NCI-H187 (cell line): ENCODE results near the gene SRRM5.
A peak's percentile ranks its signal among the peaks of the same experiment; 100 is the strongest.
"Not testable (repeated sequence)": the region's sequence is repeated elsewhere in the genome, so short reads cannot be mapped to it uniquely, and the experiment has no call there.

ENCODE experiments used
- DNase-seq, 2 experiments: peaks; one replicate each; lab custom pipeline; 2025; lab: John Stamatoyannopoulos, UW

The SRRM5 gene

DNA sequence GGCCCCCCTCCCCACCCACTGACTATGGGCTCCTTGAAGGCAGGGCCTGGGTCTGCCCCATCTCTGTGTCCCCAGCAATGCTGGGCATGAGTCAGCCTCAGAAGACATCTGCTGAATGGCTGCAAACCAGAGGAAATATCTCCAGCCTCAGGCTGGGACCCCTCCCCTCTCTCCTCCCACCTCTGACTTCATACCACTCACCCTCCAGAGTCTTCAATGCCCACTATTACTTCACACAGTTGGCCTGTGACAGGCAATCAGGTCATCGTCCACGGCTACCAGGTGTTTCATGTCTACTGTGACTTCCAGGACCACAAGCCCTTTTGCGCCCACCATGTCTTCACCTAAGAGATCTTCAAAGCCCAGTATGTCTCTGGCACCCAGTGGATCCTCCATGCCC is at the start of gene SRRM5:
TSS of gene SRRM5 (plus strand) at position 301 of the 400 bp plus-strand sequence. CDS start at position 335, 34 bp downstream.
- DNase-seq = no peak

GRCh38 chr19:43562226-43562697 is 49.6 kb upstream of the SRRM5 start:
- no peak for DNase-seq

DNA sequence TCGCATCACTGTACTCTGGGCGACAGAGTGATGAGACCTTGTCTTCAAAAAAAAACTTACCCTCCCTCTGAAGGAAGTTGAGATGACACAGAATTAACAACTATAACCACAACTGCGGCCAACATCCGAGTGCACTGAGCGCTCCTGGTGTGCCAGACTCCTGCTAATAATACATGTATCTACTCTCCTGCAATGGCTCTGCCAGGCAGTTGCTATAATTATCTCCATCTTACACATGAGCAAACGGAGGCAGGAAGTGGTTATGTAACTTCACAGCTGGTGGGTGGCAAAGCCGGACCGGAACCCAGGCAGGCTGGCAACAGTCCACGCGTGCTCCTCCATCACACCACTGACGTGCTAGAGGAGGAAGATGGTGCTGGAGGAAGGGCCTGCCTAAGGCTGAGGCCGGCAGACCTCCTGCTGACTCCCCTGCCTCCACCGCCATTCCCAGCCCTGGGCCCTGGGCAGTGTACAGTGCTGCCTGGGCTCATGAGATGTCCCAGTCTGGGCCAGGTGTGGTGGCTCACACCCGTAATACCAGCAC is 49.1 kb upstream of the SRRM5 start:
- no peak for DNase-seq

GRCh38 chr19:43563816-43564457 is 48.0 kb upstream of the SRRM5 start:
- no peak for DNase-seq

DNA sequence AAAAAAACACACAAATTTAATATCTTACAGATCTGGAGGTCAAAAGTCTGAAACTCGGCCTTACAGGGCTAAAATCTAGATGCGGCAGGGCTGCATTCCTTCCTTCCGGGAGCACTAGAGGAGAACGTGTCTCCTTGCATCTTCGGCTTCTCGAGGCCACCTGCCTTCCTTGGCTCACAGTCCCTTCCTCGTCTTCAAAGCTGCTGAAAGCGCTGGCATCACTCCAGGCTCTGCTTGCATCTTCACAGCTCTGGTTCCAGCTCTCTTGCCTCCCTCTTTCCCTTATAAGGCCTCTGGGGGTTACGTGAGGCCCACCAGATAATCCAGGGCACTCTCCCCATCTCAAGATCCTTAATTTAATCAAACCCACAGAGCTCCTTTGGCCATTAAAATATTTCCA is 47.1 kb upstream of the SRRM5 start:
- DNase-seq = no peak

DNA sequence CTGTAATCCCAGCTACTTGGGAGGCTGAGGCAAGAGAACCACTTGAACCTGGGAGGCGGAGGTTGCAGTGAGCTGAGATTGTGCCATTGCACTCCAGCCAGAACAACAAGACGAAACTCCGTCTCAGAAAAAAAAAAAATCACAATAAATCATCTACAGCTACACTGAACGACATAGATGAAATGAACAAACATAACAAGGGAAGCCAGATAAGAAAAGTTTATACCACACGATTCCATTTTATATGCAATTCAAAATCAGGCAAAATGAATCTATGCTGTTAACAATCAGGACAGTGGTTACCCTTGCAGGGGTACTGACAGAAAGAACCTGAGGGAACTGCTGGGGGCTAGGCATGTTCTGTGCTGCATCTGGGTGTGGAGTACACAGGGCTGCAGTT is 42.2 kb upstream of the SRRM5 start:
- DNase-seq = no peak

GRCh38 chr19:43570174-43570791 is 41.6 kb upstream of the SRRM5 start:
- DNase-seq = no peak

- no peak for DNase-seq
These were observed 39.7 kb upstream of the SRRM5 start for GRCh38 chr19:43572171-43572588.

- DNase-seq = peak in 1 of 2 experiments; percentile 33
These were observed 37.3 kb upstream of the SRRM5 start for GRCh38 chr19:43574424-43575155.

DNA sequence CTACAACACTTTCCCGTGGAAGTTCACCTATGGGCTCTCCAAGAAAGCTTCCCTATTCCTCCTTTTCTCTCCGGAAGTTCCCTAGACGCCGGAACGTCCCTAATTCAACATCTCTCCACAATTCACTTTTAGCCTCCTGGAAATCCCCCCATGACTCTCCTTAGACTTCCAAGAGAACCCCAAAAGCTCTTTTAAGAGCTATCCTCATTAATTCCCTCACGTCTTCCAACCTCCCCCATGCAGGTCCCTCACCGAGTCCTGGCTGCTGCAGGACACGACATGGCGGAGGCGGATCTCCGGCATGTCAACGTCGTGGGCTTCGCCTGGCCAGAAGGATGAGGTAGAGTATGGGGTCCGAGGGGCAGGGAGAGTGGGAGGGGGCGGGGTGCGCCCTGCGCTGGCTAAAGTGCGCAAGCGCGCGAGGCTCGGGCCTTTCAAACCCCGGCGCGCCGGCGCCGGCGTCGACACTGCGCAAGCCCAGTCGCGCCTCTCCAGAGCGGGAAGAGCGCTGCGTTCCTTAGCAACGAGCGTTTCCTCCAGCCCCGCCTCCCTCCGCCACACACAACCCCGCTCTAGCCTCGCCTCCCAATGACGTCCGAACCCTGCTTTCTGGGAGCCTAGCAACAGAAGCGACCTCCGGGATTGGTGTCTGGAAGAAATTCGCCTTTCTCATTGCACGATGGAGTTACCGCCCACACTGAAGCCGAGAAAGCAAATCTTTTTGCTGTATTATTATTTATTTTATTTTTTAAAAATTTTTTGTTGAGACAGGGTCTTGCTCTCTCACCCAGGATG is 36.5 kb upstream of the SRRM5 start, which contains the start of the genes PINLYP and XRCC1:
TSS of gene PINLYP (plus strand) at position 646 of the 795 bp plus-strand sequence. CDS start 1,391 bp downstream, outside the sequence.
TSS of gene XRCC1 (minus strand) at position 372 of the 795 bp plus-strand sequence. CDS start at position 303, 69 bp downstream.
- DNase-seq = peak; percentile 93 to 98

DNA sequence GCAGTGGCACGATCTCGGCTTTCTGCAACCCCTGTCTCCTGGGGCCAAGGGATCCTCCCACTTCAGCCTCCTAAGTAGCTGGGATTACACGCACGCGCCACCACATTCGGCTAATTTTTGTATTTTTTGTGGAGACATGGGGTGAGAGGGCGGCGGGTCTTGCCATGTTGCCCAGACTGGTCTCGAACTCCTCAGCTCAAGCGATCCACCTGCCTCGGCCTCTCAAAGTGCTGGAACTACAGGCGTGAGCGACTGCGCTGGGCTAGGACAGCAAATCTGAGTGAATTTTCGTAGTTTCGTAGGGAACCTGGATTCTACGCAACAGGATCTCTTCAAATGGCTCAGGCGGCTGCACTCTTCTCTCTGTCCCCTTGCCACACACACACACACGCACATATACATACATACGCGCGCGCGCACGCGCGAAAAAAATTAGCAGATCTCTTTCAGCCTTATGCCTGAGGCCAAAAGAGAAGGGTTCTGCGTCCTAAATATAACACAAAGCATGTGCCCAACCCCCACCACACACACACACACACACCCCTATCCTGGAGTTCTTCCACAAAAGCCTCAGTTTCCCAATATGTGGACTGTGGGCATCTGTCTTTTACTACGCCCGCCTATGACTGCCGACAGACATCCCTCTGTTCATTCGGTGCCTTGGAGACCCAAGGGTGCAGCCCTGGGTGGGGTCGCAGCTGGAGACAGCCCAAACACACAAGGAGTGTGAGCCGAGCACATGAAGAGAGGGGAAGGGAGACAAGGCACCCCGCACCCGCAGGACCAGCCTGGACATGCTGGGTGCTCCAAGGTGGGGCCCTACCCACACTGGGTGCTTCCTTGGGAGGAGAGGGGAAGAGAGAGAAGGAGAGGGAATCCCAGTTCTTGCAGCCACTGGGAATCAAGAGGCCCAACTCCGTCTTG is 35.7 kb upstream of the SRRM5 start:
- DNase-seq = no peak

DNA sequence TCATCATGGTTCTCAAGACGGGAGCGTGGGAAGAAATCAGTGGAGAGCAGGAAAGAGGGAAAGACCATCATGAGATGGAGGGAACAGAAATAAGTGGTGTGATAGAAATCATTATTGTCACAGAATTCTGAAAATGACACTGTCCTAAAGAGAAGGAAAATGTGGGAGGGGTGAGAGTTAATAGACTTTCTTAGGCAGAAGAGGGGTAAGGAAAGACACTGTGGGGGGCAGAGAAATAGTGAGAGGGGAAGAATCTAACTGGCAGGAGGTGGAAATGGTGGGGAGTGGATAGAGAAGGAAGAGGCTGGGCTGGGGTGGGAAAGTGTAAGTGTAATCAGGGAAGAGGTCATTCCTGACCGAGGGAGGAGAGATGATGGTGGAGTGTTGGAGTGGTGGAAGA is 33.1 kb upstream of the SRRM5 start:
- DNase-seq = no peak

DNA sequence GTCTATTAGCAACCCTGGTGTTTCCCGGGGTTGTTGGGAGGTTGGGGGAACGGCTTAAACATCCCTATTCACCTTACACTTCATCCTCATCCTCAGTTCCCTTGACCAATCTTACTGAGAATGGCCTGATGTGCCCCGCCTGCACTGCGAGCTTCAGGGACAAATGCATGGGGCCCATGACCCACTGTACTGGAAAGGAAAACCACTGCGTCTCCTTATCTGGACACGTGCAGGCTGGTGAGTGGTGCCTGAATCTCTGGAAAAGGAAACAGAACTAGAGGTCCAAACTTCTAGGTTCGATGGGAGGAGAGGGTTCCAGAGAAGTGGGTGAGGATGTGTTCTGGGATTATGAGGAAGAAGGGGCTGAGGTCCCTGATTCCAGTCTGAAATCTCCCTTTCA is 30.4 kb upstream of the SRRM5 start:
- DNase-seq = no peak

DNA sequence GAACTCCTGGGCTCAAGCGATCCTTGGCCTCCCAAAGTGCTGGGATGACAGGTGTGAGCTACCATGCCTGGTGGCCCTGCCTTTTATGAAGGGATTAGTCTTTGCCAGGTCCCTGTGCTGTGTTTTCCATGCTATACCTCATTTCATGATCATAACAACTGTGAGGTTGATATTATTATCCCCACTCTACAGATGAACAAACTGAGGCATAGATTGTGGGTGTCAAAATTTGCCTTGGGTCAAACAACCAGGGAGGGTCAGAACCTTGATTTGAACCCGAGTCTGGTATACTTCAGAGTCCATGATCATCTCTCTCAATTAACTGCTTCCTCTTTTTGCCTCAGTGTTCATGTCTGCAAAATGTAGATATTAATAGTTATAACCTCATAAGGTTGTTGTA is 29.4 kb upstream of the SRRM5 start:
- no peak for DNase-seq

- no peak for DNase-seq
These were observed 27.4 kb upstream of the SRRM5 start for GRCh38 chr19:43584484-43584883.

DNA sequence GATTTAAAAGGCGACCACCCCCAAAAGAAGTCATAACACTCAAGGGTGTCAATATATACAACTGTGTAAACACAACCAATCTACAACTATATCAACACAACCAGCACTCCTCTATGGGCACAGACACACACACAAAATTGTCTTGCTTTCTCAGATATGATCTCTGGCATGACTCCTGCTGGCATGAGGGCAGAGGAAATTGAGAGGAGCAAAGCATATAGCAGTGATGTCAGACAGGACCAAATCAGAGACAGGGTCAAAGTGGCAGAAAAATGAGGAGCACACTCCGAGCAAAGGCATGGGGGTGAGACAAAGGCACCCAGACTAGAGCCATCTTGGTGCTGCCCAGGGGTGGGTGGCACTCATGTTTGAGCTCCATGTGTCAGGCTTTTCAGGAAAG is 25.5 kb upstream of the SRRM5 start:
- DNase-seq = no peak

DNA sequence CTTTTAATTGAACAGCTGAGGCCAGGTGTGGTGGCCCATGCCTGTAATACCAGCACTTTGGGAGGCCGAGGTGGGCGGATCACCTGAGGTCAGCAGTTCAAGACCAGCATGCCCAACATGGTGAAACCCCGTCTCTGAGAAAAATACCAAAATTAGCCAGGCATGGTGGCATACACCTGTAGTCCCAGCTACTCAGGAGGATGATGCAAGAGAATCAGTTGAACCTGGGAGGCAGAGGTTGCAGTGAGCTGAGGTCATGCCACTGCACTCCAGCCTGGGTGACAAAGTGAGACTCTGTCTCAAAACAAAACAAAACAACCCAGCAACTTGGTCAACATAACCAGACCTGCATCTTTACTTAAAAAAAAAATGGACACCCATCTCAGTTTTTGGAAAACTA is 24.9 kb upstream of the SRRM5 start:
- not testable (repeated sequence) for DNase-seq

- DNase-seq = no peak
These were observed 22.6 kb upstream of the SRRM5 start for GRCh38 chr19:43589277-43589676.

GRCh38 chr19:43589678-43590077 is 22.2 kb upstream of the SRRM5 start:
- no peak for DNase-seq

GRCh38 chr19:43591904-43592772 is 19.8 kb upstream of the SRRM5 start:
- no peak for DNase-seq
